CD1c-positive myeloid dendritic cell (primary cell): ENCODE data around the gene USF1.
"Not testable (repeated sequence)": the region's sequence is repeated elsewhere in the genome, so short reads cannot be mapped to it uniquely, and the experiment has no call there.

Source experiments
- DNase-seq: peaks from one replicate; pipeline ENCODE4 v3.0.0-alpha.2; 2016; ENCODE audit errors: extremely low spot score

Gene USF1

DNA sequence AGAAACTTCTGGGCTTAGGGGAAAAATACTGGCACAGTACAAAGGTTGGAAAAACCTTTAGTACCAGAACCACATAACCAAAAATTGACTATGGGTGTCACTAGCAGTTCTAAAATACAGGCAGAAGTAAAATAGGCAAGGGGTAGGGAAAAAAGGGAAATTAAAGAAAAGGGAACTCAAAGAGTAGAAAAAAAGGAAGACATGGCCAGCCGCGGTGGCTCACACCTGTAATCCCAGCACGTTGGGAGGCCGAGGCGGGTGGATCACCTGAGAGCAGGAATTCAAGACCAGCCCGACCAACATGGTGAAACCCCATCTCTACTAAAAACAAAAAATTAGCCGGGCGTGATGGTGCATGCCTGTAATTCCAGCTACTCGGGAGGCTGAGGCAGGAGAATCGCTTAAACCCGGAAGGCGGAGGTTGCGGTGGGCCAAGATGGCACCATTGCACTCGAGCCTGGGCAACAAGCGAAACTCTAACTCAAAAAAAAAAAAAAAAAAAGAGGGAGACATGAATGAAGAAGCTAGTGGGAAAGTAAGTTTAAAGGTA lies 26.6 kb downstream of the USF1 start:
- peak; percentile 54 for DNase-seq

DNA sequence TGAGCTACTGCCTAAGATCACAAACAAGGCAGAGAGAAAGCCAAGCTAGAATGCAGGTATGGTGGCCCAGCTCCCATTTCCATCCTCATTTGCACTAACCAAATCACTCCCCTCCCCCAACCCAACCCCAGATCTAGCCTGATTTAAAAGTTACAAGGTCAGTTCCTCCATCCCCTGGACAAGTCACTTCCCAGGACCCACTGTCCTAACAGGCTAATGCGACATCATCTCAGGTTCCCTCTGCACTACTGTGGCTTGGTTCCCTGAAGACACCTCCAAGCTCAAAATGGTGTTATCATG lies 27.2 kb downstream of the USF1 start:
- no peak for DNase-seq

DNA sequence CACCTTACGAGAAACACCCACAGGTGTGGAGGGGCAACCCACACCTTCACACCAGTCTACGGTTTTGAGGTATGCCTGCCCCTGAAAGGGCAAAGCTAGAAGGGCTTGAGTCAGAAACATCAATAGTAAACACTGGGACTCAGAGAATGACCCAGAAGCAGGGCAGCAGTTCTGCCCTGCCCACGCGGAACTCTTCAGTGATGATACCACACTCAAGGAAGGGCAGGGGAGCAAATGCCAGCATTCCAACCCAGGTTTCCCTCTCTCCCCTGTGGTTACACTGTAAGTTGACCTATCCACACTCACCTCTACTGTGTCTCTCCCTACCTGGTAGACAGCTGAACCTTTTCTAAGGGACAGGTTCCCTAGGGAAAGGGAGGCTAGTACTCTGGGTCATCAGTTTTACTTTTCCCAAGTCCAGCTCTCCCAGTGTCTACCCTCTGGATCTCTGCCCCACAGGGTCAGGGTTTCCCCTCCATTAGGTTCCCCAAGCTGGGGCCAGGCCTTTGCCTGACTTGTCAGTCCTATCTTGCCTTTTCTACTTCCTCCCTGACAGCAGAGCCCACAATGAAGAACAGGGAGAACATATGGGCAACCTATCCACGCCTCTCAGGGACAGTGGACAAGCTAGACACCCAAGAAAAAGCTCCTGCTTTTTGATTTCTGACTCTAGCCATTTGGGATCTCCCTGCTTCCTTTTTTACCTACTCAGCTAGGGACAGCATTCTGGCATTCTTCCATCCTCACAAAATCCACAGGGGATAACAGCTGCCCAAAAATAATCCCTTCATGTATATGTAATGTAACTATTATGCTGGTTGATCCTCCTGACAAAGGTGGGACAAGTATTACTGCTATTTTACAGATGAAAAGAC lies 27.8 kb downstream of the USF1 start:
- DNase-seq = peak; percentile 39

DNA sequence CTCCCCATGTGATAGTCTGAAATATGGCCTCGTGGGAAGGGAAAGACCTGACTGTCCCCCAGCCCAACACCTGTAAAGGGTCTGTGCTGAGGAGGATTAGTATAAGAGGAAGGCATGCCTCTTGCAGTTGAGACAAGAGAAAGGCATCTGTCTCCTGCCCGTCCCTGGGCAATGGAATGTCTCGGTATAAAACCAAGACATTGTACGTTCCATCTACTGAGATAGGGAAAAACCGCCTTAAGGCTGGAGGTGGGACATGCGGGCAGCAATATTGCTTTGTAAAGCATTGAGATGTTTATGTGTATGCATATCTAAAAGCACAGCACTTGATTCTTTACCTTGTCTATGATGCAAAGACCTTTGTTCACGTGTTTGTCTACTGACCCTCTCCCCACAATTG lies 28.6 kb downstream of the USF1 start:
- not testable (repeated sequence) for DNase-seq

DNA sequence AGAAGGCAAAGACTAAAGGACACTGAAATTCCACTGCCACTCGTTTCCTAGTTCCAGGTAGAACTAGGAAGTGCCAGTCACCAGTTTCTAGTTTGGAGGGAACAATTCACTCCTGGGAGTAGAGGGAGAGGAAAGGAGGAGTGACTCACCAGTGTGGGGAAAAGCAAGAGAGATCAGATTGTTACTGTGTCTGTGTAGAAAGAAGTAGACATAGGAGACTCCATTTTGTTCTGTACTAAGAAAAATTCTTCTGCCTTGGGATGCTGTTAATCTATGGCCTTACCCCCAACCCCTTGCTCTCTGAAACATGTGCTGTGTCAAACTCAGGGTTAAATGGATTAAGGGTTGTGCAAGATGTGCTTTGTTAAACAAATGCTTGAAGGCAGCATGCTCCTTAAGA lies 29.1 kb downstream of the USF1 start:
- DNase-seq = not testable (repeated sequence)

DNA sequence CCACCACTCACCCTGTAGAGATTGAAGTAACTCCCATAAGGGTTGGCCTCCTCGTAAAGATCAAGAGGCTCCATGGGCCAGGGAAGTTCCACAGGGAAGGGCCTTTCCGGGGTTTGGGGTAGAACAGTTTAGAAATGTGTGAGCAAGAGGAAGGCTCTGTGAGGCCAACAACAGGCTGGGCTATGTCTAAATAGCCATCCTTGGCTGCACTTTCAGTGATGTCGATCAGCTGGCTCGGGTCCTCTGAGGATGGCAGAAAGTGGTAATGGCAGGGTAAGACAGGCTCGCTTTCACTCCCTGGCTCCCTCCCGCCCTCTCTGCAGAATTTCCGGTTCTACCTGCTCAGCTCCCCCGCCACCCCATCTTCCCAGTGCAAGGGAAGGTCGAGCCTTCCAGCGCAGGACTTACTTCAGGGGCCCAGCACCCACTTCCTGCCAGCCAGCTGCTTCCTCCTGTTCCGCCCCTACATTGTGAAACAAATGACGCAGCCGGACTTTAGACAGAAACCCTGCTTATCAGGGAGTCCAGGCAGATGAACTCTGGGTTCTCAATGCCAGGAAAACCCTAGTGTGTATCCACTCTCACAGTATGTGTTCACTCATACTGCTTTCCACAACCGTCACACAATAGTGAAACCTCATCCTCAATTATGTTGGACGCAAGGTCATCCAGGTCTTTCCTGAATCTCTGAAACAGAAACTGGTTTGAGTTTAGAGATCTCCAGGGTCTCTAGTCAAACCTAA lies 32.1 kb downstream of the USF1 start:
- peak; percentile 89 for DNase-seq

DNA sequence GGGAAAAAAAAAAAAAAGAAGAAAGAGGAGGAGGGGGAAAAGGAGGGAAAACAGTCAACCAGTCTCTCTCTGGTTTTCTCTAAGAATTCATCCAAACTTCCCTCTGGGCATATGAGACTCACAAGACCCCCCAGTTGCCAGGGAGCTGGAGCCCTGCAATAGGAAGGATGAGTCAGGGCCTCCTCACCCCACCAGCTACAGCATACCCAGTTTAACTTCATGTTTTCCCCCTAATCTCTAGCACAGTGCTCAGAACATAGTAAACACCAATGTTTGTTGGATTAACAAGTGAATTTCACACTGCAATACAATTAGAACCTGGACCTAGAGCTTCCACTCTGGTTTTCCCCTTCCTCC lies 32.7 kb downstream of the USF1 start:
- DNase-seq = peak; percentile 51

DNA sequence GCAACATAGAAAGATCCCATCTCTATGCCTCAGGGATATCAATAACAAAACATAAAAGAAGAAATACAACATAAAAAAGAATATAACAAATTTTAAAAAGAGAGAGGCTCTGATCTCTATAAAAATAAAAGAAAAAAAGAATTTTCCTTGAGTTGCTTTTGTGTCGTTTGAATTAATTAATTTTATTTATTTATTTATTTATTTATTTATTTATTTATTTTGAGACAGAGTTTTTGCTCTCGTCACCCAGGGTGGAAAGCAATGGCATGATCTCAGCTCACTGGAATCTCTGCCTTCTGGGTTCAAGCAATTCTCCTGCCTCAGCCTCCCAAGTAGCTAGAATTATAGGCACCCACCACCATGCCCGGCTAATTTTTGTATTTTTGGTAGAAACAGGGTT lies 33.4 kb downstream of the USF1 start:
- DNase-seq = no peak

DNA sequence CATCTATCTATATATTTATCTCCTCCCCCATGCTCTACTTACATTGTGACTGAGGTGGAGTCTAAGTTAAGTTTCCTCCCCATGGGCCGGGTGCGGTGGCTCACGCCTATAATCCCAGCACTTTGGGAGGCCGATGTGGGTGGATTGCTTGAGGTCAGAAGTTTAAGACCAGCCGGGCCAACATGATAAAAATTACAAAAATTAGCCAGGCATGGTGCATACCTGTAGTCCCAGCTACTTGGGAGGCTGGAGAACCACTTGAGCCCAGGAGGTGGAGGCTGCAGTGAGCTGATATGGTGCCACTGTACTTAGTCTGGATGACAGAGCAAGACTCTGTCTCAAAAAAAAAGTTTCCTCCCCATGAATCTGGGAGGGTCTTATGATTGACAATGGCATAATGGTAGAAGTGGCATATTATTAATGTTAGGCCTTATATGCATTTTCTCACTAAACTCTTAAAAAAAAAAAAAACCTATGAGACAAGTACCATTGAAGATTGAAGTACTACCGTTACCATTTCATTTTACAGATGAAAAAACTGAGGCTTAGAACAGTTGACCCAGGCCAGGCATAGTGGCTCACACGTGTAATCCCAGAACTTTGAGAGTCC lies 36.1 kb downstream of the USF1 start:
- no peak for DNase-seq

DNA sequence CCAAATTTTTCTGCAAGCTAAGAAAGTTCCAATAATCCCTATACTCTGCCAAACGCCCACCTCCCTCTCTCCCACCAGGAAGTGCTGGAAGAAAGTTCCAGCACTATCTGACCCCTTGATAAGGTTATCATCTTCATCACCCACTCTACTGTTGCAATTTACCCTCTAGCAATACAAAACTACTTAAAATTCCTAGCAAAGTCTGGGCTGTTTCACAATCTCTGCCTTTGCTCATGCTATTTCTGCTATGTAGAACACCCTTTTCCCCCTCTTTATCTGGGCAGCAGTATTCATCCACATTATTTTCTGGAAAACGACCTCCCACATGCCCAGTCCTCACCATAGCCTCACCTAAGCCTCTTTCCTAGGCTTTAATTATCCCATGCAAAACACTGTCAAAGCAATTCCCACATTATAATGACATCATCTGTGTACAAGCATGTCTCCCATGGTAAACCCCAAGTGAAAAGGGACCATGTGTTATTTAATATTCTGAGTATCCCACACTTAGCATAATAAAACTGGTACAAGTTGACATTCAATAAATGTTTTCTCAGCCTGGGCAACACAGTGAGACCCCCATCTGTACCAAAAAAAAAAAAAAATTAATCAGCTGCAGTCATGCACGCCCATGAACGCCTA lies 36.8 kb downstream of the USF1 start:
- DNase-seq = no peak

DNA sequence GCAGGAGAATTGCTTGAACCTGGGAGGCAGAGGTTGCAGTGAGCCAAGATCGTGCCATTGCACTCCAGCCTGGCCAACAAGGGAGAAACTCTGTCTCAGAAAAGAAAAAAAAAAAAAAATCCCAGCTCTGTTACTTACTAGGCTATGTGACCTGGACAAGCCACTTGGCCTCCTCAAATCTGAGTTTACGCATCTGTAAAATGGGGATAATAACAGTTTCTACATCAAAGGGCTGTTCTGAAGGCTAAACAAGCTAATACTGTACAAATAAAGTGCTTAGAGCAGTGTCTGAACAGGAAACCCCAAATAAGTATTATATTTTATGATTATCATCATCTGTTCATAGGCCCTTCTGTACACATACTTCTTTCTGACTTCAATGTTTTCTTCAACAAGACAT lies 38.4 kb downstream of the USF1 start:
- no peak for DNase-seq

DNA sequence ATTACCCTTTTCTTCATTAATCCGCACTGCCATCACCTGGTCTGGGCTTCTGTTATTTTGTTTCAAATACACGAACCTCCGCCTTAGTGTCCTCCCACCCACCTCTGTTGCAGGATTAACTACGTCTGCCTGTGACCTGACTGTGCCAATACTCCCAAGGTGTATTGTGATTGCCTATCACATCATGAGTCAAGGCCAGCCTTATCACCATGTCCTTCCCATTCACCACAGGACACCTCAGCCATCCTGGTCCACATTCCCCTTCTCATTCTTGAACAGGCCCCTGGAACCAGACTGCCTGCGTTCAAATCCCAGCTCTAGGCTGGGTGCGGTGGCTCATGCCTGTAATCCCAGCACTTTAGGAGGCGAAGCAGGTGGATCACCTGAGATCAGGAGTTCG lies 39.2 kb downstream of the USF1 start:
- DNase-seq = no peak

DNA sequence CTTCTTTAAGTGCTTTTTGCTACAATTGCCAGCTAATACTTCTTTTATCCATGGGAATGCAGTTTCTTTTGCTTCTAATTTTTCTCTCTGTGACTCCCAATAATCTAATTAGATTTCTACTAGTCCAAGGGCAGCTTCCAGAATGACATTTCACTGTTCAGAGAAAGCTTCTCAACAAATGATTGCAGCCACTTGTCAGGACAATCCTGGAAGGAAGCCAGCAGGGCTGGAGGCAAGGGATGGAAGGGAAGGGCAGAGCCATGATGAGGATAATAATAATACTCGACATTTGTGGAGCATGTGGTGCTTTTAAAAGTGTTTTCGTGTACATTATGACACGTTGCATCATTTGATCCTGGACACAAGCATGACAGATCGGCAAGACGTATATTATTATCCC lies 44.3 kb downstream of the USF1 start:
- no peak for DNase-seq

DNA sequence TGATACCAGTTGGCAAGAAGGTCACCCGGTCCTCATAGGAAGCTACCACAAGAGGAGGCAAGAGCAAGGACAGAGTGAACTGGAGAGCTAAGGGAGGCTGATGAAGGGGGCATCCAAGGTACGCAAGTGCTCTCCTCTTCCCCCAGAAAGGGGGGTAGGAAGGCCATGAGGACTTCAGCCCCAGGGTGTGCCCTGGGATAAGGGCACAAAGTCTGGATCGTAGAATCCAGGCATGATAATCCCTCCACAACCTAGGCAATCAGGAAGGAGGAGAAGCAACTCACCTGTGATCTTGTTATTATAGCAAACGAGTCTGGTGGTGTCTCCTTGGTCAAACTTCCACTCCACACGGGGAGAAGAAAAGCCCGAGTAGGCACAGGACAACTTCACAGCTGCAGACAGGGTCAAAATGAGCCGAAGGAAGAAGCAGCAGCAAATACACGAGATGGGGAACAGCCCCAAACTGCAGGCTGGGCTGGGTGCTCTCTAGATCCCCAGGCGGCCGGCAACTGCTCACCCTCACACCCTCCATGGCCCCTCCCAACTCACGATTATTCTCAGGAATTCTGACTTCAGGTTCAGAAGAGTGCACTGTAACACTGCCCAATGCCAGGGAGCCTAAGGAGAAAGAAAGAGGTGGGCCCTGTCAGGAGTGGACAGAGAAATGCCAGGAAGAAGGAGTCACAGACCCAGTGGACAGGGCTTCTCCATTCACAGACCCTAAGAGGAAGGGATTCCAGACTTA lies 44.9 kb downstream of the USF1 start:
- no peak for DNase-seq

DNA sequence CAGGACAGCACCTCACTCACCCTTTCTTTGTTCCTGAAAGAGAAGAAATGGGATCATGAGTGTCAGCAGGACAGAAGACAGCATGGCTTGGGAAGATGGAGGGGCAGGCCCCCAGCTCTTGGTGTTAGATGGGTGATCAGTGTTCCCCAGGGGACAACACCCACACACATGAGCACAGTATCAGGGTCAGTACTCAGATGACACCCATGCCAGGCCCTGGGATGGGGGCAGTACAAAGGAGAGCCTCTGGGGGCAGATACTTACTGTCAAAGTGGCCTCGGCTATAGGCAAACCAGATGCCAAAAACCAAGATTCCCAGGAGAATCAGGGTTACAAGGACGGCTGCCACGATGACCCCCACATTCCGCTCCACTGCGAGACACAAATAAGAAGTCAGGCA lies 46.4 kb downstream of the USF1 start:
- no peak for DNase-seq

DNA sequence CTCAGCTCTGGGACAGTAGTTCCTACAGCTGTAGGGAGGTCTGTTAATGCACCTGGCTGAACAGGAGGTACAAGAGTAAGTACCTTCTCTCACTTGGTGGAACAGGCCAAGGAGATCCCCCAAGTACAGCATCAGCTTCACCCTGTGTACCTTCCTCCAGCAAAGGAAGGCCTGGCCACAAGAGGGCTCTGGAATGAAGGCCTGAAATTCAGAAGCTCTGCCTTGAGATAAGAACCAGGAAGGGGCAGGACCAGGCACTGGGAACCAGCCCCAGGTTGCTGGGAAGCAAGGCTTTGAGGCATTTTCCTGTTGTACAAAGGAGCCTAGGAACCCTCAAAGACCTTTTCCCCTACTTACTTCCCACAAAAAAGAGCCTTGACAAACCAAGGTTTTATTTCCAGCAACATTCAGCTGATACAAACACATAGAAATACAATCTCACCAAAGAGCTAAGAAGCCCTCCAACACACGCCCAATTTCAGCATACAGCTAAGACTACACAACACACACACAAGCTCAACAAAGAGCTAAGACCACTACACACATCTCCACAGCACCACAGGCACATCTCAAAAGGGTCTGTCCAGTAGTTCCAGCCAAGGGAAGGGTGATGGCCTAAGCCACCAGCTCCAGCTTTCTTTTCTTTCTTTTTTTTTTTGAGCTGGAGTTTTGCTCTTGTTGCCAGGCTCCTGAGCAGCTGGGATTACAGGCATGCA lies 48.3 kb downstream of the USF1 start:
- DNase-seq = peak; percentile 62

DNA sequence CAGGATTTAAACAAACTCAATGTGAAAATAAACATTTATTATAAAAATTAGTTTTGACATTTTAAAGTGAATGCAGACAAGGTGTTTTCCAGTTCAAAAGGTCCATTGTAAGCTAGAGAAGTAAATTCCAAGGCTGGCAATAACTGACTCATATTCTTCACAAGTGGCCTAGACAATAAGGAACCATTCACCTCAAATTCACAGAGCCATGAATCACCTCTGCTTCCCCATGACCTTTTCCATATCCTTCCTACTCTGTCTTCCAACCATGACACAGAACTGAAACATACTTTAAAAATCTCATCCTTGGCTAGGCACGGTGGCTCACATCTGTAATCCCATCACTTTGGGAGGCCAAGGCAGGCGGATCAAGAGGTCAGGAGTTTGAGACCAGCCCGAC lies 49.6 kb downstream of the USF1 start:
- peak; percentile 58 for DNase-seq

DNA sequence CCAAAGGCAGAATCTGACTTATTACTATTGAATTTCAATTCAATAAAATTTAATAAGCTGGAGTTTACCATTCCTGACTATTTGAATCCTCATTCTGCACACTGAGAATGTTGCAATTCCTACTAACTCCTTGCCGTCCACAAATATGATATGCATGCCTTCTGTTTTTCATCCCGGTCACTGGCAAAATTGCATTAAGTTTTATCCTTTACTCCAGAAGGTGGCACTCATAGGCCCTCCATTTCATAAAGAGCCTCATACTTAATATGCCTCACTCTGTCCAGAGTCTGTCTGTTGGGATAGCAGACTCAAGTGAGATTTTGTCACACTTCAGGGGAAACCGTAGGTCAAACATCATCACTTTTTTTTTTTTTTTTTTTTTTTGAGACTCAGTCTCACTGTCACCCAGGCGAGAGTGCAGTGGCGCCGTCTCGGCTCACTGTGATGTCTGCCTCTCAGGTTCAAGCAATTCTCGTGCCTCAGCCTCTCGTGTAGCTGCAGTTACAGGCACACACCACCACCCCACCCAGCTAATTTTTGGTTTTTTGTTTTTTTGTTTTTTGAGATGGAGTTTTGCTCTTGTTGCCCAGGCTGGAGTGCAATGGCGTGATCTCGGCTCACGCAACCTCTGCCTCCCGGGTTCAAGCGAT lies 52.1 kb downstream of the USF1 start:
- peak; percentile 24 for DNase-seq

DNA sequence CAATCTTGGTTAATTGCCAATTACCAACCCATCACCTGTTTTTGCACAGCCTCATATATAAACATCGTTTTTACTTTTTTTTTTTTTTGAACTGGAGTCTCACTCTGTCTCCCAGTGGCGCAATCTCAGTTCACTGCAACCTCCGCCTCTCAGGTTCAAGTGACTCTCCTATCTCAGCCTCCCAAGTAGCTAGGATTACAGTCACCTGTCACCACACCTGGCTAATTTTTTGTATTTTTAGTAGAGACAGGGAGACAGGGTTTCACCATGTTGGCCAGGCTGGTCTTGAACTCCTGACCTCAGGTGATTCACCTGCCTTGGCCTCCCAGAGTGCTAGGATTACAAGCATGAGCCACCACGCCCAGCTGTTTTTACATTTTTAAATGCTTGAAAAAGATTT lies 53.7 kb downstream of the USF1 start:
- not testable (repeated sequence) for DNase-seq
